ENCODE data around the gene TKT. TPM values are rescaled to one million over a fixed set of nuclear protein-coding genes. Genes with fewer than 3 reads are reported as not detected.

TKT gene
- total and polyA plus RNA-seq, 2 of the 8 experiments (the other 6 are each of a cell fraction or from before 2014, with no cell fraction given), result 418 to 986 TPM

GRCh38 chr3:53235545-53235944, 20.3 kb downstream of the TKT start:
- peaks cover 60 to 91% (median 87%) of the 10 kb centered on the region in 4 experiments for H3K36me3 ChIP-seq (ENCODE audit: control insufficient read depth in 2 of 4, insufficient read depth in 4 of 4, low read length in 3 of 4)
- H3K4me2 ChIP-seq (ENCODE audit: insufficient read depth in 1 of 2, low read depth in 2 of 2, low read length in 2 of 2), result no peak overlapping the region
- no peak overlapping the region for H4K5ac ChIP-seq (ENCODE audit: insufficient read length, low read depth, low read length)
- no peak overlapping the region for H3K18ac ChIP-seq (ENCODE audit: extremely low read depth, low read length)
- H4K20me1 ChIP-seq (replicated peaks in 1 of 2; ENCODE audit: control insufficient read depth in 1 of 2, insufficient read depth in 2 of 2, low read length in 2 of 2), result peaks cover 15 to 50% of the 10 kb centered on the region in 2 experiments
- H2AK5ac ChIP-seq (ENCODE audit: low read depth, low read length), result no peak overlapping the region
- peaks cover 0 to 7% (median 3%) of the 10 kb centered on the region in 4 experiments; a peak in 5 of 7 replicates for H3K4me1 ChIP-seq (replicated peaks in 1 of 4; ENCODE audit: control insufficient read depth in 3 of 4, insufficient read depth in 4 of 4, low read length in 3 of 4)
- no peak overlapping the region for H2BK20ac ChIP-seq (ENCODE audit: low read length)
- peak overlapping the region; percentile 71; the same call in 1 of the 2 replicates for H3K27ac ChIP-seq (ENCODE audit: low read depth, low read length)
- H3K56ac ChIP-seq (replicated peaks; ENCODE audit: insufficient read length, low read depth, low read length), result no peak overlapping the region
- no peaks in the 10 kb centered on the region for H3K23me2 ChIP-seq (ENCODE audit: low read depth, low read length)
- H3K79me2 ChIP-seq (ENCODE audit: control insufficient read depth in 1 of 2, insufficient read depth in 2 of 2, low read length in 2 of 2), result peaks cover 0 to 23% of the 10 kb centered on the region in 2 experiments; a peak in 2 of 4 replicates
- H2BK120ac ChIP-seq (replicated peaks; ENCODE audit: low read depth, low read length), result no peak overlapping the region
- no peak overlapping the region for H4K91ac ChIP-seq (replicated peaks; ENCODE audit: insufficient read length, low read length)
- H4K8ac ChIP-seq (ENCODE audit: extremely low read depth, insufficient read depth, low read length), result no peak overlapping the region
- no peak overlapping the region for H3K4ac ChIP-seq (replicated peaks; ENCODE audit: insufficient read length, low read depth, low read length)
- no peak overlapping the region for H3K14ac ChIP-seq (ENCODE audit: insufficient read length)
- no peak overlapping the region for H2AFZ ChIP-seq (ENCODE audit: low read length)
- no peaks in the 10 kb centered on the region for H3K9me3 ChIP-seq (ENCODE audit: insufficient read depth in 2 of 2, low read depth in 1 of 2, low read length in 1 of 2)
- ChIA-PET POLR2A (ENCODE audit: partially characterized antibody) (interaction anchor here (0.5 to 28.5 kb wide), 5 partner anchors 9 to 206 kb away, joined by 3 to 449 read pairs (median 8); partner anchors contain the start of gene TKT), CTCF (ENCODE audit: partially characterized antibody) (interaction anchor here (0.8 to 9.0 kb wide), 5 partner anchors 9 to 61 kb away, joined by 3 to 68 read pairs (median 3); no protein-coding TSS in a partner anchor)
- H2BK15ac ChIP-seq (ENCODE audit: low read length), result no peak overlapping the region
- no peak overlapping the region; the same call in 1 of the 2 replicates for H2BK12ac ChIP-seq (ENCODE audit: low read depth, low read length)
- H3K79me1 ChIP-seq (ENCODE audit: low read depth, low read length), result peaks cover 15% of the 10 kb centered on the region
- FAIRE-seq (no peak), DNase-seq (ENCODE audit: low read depth in 1 of 2, low spot score in 2 of 2) (no peak)
- peak overlapping the region; percentile 93; the same call in 1 of the 2 replicates for H2BK5ac ChIP-seq (ENCODE audit: low read depth, low read length)
- no peak overlapping the region for H3K23ac ChIP-seq (ENCODE audit: insufficient read length)
- no peak overlapping the region for H3K4me3 ChIP-seq (ENCODE audit: extremely low read depth in 1 of 4, insufficient read depth in 2 of 4, low read depth in 3 of 4, low read length in 4 of 4)
- 88% methylated on average over 6 of the region's 6 CpGs; no CpG with 5 or more reads in 1 of the 2 experiments for WGBS, 2 experiments (ENCODE audit: extremely low coverage in 1 of 2, insufficient coverage in 1 of 2, insufficient read length in 1 of 2, insufficient replicate concordance in 2 of 2, low coverage in 1 of 2, low lambda C conversion rate in 2 of 2, missing lambda C conversion rate in 1 of 2)
- no peaks in the 10 kb centered on the region for H3K27me3 ChIP-seq (replicated peaks in 1 of 4; ENCODE audit: control insufficient read depth in 3 of 4, extremely low read depth in 1 of 4, insufficient read depth in 3 of 4, low read length in 3 of 4)
- H3K9ac ChIP-seq (replicated peaks in 1 of 4; ENCODE audit: extremely low read depth in 1 of 4, low read depth in 3 of 4, low read length in 3 of 4), result no peak overlapping the region
- no peak for TF ChIP-seq SUZ12 (IDR thresholded peaks at IDR 0.05; ENCODE audit: low read length)

Measured in H1 (cell line).